ENCODE data around the gene TYSND1.
A peak's percentile ranks its signal among the peaks of the same experiment; 100 is the strongest.

TYSND1 gene

DNA sequence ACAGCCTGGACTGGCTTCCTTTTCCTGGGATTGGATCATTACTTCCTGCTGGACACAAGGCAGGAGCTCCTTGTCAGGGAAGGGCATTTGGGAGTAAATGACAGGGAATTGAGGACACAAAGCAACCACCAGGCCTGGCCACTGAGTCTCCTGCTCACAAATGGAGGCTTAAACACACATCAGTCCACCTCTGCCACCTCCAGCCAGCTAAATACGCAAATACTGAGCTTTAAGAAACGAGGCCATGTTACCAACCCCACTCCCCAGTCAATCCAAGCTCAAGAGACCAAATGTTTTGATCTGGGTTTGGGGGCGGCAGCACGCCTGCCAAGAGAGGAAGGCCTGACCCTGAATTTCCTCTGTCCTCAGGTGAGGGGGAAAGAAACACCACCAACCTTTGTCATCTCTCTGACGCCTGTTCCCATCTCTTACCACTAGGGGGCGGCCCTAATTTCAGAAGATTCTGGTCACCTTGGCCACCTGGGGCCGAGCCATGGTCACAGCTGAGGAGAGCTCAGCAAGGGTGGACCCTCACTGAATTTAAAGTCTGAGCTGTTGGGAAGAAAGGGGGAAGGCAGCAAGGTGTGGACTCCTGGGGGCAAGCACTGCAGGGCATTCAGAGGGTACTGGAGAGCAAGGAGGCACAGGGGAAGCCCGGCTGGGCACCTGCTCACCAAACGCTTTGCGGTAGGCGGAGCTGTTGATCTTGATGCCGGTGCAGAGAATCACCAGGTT is 30.4 kb downstream of the TYSND1 start:
- peak; percentile 29 for DNase-seq (ENCODE audit: low read depth)
- TF ChIP-seq CTCF (IDR thresholded peaks at IDR 0.05; ENCODE audit: low read length, missing control alignments): peak; percentile 86
- no peak overlapping the region for H3K4me3 ChIP-seq (replicated peaks; ENCODE audit: low read depth, low read length)

- TF ChIP-seq CTCF (IDR thresholded peaks at IDR 0.05; ENCODE audit: low read length, missing control alignments): no peak
- DNase-seq (ENCODE audit: low read depth): no peak
- H3K4me3 ChIP-seq (replicated peaks; ENCODE audit: low read depth, low read length): no peak overlapping the region
Observed at GRCh38 chr10:70114902-70115301, 31.6 kb downstream of the TYSND1 start.

DNA sequence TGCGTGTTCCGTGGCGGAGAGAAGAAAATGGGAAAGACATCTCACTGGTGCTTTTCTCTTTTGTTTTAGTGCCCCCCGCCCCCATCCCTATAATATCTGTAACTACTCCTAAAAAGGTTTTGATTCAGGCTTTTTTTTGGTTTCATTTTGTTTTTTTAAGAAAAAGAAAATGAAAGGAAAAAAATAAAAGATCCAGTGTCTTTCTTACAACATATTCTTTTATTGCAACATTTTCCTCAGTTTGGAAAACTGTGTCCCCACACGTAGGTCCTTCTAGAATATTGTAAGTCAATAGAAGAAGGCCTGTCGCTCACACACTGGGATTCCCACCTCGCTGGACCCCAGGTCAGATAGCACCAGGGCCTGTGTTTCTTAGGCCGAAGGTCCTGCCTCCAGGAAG is 34.4 kb downstream of the TYSND1 start:
- TF ChIP-seq CTCF (IDR thresholded peaks at IDR 0.05; ENCODE audit: low read length, missing control alignments): no peak
- H3K4me3 ChIP-seq (replicated peaks; ENCODE audit: low read depth, low read length): no peak overlapping the region
- DNase-seq (ENCODE audit: low read depth): no peak

DNA sequence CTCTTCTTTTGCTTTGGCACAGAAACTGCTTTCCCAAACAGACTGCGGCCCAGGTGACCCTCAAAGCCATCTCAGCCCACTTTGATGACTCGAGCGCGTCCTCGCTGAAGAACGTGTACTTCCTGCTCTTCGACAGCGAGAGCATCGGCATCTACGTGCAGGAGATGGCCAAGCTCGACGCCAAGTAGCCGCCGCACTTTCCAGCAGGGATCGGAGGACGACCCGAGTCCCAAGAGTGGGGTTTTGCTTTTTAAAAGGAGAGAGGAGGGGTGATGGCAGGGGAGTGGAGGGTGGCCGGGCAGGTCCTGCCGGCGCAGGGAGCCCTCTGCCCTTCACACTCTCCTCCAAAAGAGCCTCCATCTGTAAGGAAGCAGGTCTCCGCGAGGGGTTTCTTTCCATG is 35.0 kb downstream of the TYSND1 start:
- H3K4me3 ChIP-seq (replicated peaks; ENCODE audit: low read depth, low read length): no peak overlapping the region
- no peak for DNase-seq (ENCODE audit: low read depth)
- TF ChIP-seq CTCF (IDR thresholded peaks at IDR 0.05; ENCODE audit: low read length, missing control alignments): no peak

- TF ChIP-seq CTCF (IDR thresholded peaks at IDR 0.05; ENCODE audit: low read length, missing control alignments): no peak
- H3K4me3 ChIP-seq (replicated peaks; ENCODE audit: low read depth, low read length): no peak overlapping the region
- no peak for DNase-seq (ENCODE audit: low read depth)
Observed at GRCh38 chr10:70109064-70109729, 37.3 kb downstream of the TYSND1 start.

DNA sequence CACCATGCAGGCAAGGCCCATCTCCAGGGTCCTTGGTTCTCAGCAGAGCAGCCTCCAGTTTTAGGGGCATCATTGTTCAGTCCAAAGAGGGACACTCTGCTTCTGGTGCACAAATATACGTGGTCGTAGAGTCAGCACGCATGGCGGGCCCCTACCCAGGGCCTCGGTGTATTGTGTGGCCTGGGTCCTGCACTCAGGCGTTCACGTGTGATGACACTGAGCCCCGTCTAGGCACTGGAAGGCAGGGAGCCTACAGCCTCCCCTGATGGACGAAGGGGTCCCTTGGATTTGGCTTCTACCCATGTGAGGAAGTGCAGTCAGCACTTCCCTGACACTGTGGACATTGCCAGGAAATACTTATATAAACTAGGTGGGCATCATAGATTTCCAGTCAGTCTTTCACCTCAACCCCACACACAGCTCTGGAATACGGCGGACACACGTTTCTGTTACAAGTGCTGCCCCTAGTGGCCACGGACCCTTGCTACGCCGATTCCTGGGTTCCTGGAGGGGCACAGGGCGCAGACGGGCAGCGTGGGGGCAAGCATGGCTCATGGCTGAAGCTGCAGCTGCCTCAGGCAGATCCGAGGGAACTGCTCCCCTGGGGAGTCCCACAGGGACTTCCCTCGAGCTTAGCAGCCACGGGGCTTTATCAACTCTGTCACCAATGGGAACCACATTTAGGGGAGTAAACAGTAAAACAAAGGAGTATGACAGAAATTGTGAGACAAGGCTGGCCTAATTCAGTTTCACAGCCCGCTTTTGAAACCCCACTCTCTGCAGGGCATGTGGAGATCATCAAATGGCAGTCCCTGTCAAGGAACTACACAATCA is 39.3 kb downstream of the TYSND1 start:
- peak; percentile 39 for TF ChIP-seq CTCF (IDR thresholded peaks at IDR 0.05; ENCODE audit: low read length, missing control alignments)
- H3K4me3 ChIP-seq (replicated peaks; ENCODE audit: low read depth, low read length): no peak overlapping the region
- no peak for DNase-seq (ENCODE audit: low read depth)
